SU-DHL-6 (cell line): ENCODE data around the gene ZNF202.

Experiments
- EZH2phosphoT487 ChIP-seq: fragments of 200-600 bp; sonication (generic), shearing (Covaris generic); conservative IDR thresholded peaks from 2 replicates; pipeline ENCODE4 v1.6.1; 2018; ENCODE audit warnings: mild to moderate bottlenecking, antibody characterized with exemption, low read length, moderate library complexity, mixed read lengths
- TF ChIP-seq, protein P1 (sequence below): fragments of 200-600 bp; sonication (generic); IDR thresholded peaks from one replicate; pipeline ENCODE4 v1.5.1; 2017; ENCODE audit warnings: antibody characterized with exemption, mild to moderate bottlenecking, low read length, moderate library complexity; ENCODE audit not compliant: insufficient read depth, poor library complexity, severe bottlenecking

DNA sequence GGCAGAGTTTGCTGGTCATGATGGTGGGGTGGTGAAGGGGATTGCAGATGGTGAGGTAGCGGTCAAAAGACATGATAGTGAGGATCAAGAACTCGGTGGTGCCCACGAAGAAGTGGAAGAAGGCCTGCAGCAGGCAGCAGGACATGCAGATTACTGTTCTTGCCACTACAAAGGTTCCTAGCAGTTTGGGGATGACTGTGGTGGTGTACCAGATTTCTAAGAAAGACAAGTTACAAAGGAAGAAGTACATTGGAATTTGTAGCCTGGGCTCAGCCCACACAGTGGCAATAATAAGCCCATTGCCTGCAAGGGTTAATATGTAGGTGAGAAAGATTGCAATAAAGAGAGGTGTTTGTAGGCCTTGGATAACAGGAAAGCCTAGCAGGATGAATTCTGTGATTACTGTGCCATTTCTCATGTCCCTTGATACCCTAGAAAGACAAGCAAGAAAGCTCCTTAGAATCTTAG is 12.7 kb upstream of the ZNF202 start, which contains the start of gene OR6X1:
- TF ChIP-seq, protein P1, sequence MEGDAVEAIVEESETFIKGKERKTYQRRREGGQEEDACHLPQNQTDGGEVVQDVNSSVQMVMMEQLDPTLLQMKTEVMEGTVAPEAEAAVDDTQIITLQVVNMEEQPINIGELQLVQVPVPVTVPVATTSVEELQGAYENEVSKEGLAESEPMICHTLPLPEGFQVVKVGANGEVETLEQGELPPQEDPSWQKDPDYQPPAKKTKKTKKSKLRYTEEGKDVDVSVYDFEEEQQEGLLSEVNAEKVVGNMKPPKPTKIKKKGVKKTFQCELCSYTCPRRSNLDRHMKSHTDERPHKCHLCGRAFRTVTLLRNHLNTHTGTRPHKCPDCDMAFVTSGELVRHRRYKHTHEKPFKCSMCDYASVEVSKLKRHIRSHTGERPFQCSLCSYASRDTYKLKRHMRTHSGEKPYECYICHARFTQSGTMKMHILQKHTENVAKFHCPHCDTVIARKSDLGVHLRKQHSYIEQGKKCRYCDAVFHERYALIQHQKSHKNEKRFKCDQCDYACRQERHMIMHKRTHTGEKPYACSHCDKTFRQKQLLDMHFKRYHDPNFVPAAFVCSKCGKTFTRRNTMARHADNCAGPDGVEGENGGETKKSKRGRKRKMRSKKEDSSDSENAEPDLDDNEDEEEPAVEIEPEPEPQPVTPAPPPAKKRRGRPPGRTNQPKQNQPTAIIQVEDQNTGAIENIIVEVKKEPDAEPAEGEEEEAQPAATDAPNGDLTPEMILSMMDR: no peak
- TF ChIP-seq EZH2phosphoT487: no peak
